Breast epithelium (tissue), 3 donors: ENCODE data around the gene BMP5.

Source experiments
- CTCF ChIP-seq, 3 donors: fragments of 450-650 bp; IDR thresholded peaks; one replicate each; pipeline ENCODE4 v1.5.1; 2016 to 2017; ENCODE audit warnings: antibody characterized with exemption in 3 of 3, mild to moderate bottlenecking in 3 of 3, moderate library complexity in 3 of 3
- POLR2A ChIP-seq: fragments of 450-650 bp; IDR thresholded peaks from one replicate; pipeline ENCODE4 v1.6.1; 2016; ENCODE audit warnings: antibody characterized with exemption, mild to moderate bottlenecking, moderate library complexity
- POLR2AphosphoS5 ChIP-seq, 3 donors: sonication (generic); formaldehyde crosslinking; IDR thresholded peaks; one replicate each; pipeline ENCODE4 v1.6.1; 2017; ENCODE audit warnings: antibody characterized with exemption in 3 of 3

DNA sequence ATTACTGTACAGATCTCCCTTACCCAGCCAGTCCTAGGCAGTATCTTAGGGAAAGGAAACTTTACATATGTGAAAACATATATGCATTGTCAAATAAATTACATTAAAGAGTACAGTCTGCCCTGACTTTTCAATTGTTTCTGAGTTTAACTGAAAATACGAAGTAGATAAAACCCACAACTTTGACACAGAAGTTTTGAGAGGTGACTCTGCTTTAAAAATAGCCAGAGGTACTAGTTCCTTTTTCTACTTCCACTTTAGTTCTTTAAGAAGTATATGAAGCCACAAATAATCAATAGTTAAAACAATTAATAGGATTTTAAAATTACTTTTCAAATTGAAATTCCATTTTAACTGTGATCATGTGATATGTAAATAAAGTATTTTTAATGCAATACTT lies 62.9 kb downstream of the BMP5 start:
- no peak for TF ChIP-seq CTCF (IDR thresholded peaks at IDR 0.05)
- no peak for TF ChIP-seq POLR2A
- no peak for TF ChIP-seq POLR2AphosphoS5 (IDR thresholded peaks at IDR 0.05)
